NCI-H2081 (cell line): Measurements from ENCODE around the gene ZFP82.

Experiments used
- DNase-seq, 2 experiments: peaks; one replicate each; lab custom pipeline; 2025; lab: John Stamatoyannopoulos, UW

Gene ZFP82

GRCh38 chr19:36418287-36419001, at the start of gene ZFP82:
Gene ZFP82 (minus strand): TSS chr19:36418644. CDS start chr19:36409789, 8,855 bp downstream.
- DNase-seq, result peak; percentile 72 to 85

- no peak for DNase-seq
Measured at GRCh38 chr19:36460046-36460445, 41.6 kb upstream of the ZFP82 start.

GRCh38 chr19:36456831-36457230, 38.4 kb upstream of the ZFP82 start:
- no peak for DNase-seq

GRCh38 chr19:36449059-36449670, 30.7 kb upstream of the ZFP82 start:
- DNase-seq, result no peak

- no peak for DNase-seq
Measured at GRCh38 chr19:36441339-36441738, 22.9 kb upstream of the ZFP82 start.

GRCh38 chr19:36436531-36436930, 18.1 kb upstream of the ZFP82 start:
- DNase-seq, result no peak

- no peak for DNase-seq
Measured at GRCh38 chr19:36423925-36424324, 5.5 kb upstream of the ZFP82 start.

GRCh38 chr19:36421749-36422481, 3.5 kb upstream of the ZFP82 start:
- DNase-seq, result no peak

GRCh38 chr19:36420961-36421748, 2.7 kb upstream of the ZFP82 start:
- DNase-seq, result no peak

- DNase-seq, result no peak
Measured at GRCh38 chr19:36417752-36418286, 625 bp downstream of the ZFP82 start.

GRCh38 chr19:36409841-36410240, 8.6 kb downstream of the ZFP82 start:
- DNase-seq, result no peak

GRCh38 chr19:36408101-36408500, 10.3 kb downstream of the ZFP82 start:
- no peak for DNase-seq

- no peak for DNase-seq
Measured at GRCh38 chr19:36404498-36404897, 13.9 kb downstream of the ZFP82 start.

GRCh38 chr19:36401475-36401874, 17.0 kb downstream of the ZFP82 start:
- no peak for DNase-seq

- no peak for DNase-seq
Measured at GRCh38 chr19:36398571-36398970, 19.9 kb downstream of the ZFP82 start.

- DNase-seq, result no peak
Measured at GRCh38 chr19:36392916-36393673, 25.3 kb downstream of the ZFP82 start.

GRCh38 chr19:36379510-36379819, 39.0 kb downstream of the ZFP82 start:
- no peak for DNase-seq

- peak; percentile 91 to 94 for DNase-seq
Measured at GRCh38 chr19:36378625-36379509, 39.6 kb downstream of the ZFP82 start, which contains the start of gene ZFP14. Gene ZFP14 (minus strand): TSS chr19:36379201. CDS start chr19:36367892, 11,309 bp downstream.

- no peak for DNase-seq
Measured at GRCh38 chr19:36377541-36378178, 40.8 kb downstream of the ZFP82 start.
